Ovary (tissue), 9 donors: ENCODE data around the gene SLC27A5. TPM values are rescaled to one million over a fixed set of nuclear protein-coding genes. Genes with fewer than 3 reads are reported as not detected.

Experiments
- DNase-seq, 5 donors: peaks; one replicate each; pipeline ENCODE4 v3.0.0-alpha.2; 2019 to 2020
- H3K27ac ChIP-seq, 2 donors: fragments of 200-600 bp; one replicate each; pipeline versions ENCODE4 v1.5.1 to v1.8.0; 2019 to 2022
- H3K27me3 ChIP-seq: fragments of 200-600 bp; one replicate; pipeline ENCODE4 v1.8.0; 2022
- H3K36me3 ChIP-seq: fragments of 200-600 bp; sonication (generic); one replicate; pipeline ENCODE4 v1.5.1; 2019
- H3K4me1 ChIP-seq: one replicate; pipeline ENCODE4 v1.8.1; 2013; ENCODE audit warnings: mild to moderate bottlenecking, moderate library complexity; ENCODE audit not compliant: insufficient read depth
- H3K4me3 ChIP-seq: fragments of 200-600 bp; sonication (generic); one replicate; pipeline ENCODE4 v1.5.1; 2017
- H3K9me3 ChIP-seq, 2 donors: fragments of 200-600 bp in 1 of 2; sonication (generic) in 1 of 2; one replicate each; pipeline versions ENCODE4 v1.5.1 to v1.8.1; 2013 to 2019; ENCODE audit warnings: mild to moderate bottlenecking in 1 of 2, moderate library complexity in 1 of 2
- EP300 ChIP-seq: sonication (generic); formaldehyde crosslinking; IDR thresholded peaks from one replicate; pipeline ENCODE4 v1.6.1; 2017; ENCODE audit warnings: antibody characterized with exemption
- POLR2A ChIP-seq: fragments of 450-650 bp; IDR thresholded peaks from one replicate; pipeline ENCODE4 v1.6.1; 2017; ENCODE audit warnings: antibody characterized with exemption, mild to moderate bottlenecking, moderate library complexity
- WGBS, 3 donors: extraction: QIAGEN DNeasy Blood & Tissue Kit in 1 of 3; methylation state at CpG; one replicate each; pipeline versions ENCODE4 v1.1.5 to v1.1.7; 2013 to 2017; 5-methylcytosine and 5-hydroxymethylcytosine counted together
- intact Hi-C, 4 donors: fragments of 100-400 bp; cut with DNase I; formaldehyde crosslinking; loops; one replicate each; pipeline versions ENCODE4 v1.11.0 to v1.15.1; 2022 to 2023
- polyA plus RNA-seq, 2 donors: library from polyadenylated mRNA; stranded (reverse); fragments of 200-250 nt in 1 of 2; fragments of 350-450 nt in 1 of 2; fragmentation: Illumina TruSeq in 1 of 2; extraction: RNeasy Lipid Tissue Mini Kit (QIAGEN cat#74804) in 1 of 2; gene quantifications; one replicate each; pipeline ENCODE4 v1.2.3, GENCODE V29; 2013 to 2014
- total RNA-seq, 7 donors: library from RNA; depleted of rRNA in 2 of 7; stranded (reverse); fragments of >200 nt in 2 of 7; fragmentation: NEBNext Ultra II Directional in 3 of 7; extraction: Animal tissue kit (Norgen Biotek cat#: 25700) in 3 of 7; gene quantifications; one replicate each; pipeline versions ENCODE4 v1.1.0 to v1.2.4, GENCODE V29; 2016 to 2023
- TF ChIP-seq, protein P1 (sequence below), 3 donors: fragments of 450-650 bp in 2 of 3; fragments of 200-600 bp in 1 of 3; IDR thresholded peaks; one replicate each; pipeline versions ENCODE4 v1.5.1 to v1.8.0; 2016 to 2022; ENCODE audit warnings: antibody characterized with exemption in 3 of 3, mild to moderate bottlenecking in 1 of 3
- donor health status: DM: no; HTN: no; CAD: no; lungs with moderate emphysema.
- donor health status: DM: no; HTN: no; CAD: no.
- donor health status: Bipolar disorder and iron deficiency.
- donor health status: DM: yes; HTN: yes; CAD: no.
- donor health status: DM: no; HTN: no; CAD: no.
- donor health status: DM: yes; HTN: yes; CAD: no.

Gene SLC27A5
- total and polyA plus RNA-seq, 9 donors: 0.70 to 14.8 (median 11.1) TPM

DNA sequence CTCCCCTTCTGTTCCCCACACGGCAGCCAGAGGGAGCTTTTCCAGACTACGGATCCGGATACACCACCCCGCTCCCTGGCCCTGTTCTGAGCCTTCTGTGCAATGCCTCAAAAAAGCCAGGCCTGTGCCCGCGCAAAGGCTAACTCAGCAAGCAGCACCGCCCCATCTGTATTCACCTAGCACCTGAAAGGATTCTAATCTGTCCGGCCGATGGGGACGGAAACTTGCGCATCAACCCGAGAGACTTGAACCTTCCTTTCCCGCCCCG lies 7.2 kb upstream of the SLC27A5 start:
- H3K27me3 ChIP-seq: no peaks in the 10 kb centered on the region
- H3K9me3 ChIP-seq: no peaks in the 10 kb centered on the region
- peak; percentile 59 to 78 (median 66) for DNase-seq
- H3K27ac ChIP-seq: peak overlapping the region; percentile 65 to 86
- H3K4me3 ChIP-seq: peak overlapping the region; percentile 76
- 0 to 1% (median 1%) methylated on average over 11 to 14 of the region's 14 CpGs for WGBS, 3 donors
- peaks cover 7% of the 10 kb centered on the region for H3K4me1 ChIP-seq
- intact Hi-C loops: loop anchor here in 1 of 4 donors (1.0 kb wide), 1 partner anchor 39 kb away; the partner anchor contains the start of gene UBE2M
- no peak for TF ChIP-seq POLR2A
- TF ChIP-seq, protein P1, sequence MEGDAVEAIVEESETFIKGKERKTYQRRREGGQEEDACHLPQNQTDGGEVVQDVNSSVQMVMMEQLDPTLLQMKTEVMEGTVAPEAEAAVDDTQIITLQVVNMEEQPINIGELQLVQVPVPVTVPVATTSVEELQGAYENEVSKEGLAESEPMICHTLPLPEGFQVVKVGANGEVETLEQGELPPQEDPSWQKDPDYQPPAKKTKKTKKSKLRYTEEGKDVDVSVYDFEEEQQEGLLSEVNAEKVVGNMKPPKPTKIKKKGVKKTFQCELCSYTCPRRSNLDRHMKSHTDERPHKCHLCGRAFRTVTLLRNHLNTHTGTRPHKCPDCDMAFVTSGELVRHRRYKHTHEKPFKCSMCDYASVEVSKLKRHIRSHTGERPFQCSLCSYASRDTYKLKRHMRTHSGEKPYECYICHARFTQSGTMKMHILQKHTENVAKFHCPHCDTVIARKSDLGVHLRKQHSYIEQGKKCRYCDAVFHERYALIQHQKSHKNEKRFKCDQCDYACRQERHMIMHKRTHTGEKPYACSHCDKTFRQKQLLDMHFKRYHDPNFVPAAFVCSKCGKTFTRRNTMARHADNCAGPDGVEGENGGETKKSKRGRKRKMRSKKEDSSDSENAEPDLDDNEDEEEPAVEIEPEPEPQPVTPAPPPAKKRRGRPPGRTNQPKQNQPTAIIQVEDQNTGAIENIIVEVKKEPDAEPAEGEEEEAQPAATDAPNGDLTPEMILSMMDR (IDR thresholded peaks at IDR 0.05): peak in 1 of 3 donors; percentile 15
- H3K36me3 ChIP-seq: no peaks in the 10 kb centered on the region

DNA sequence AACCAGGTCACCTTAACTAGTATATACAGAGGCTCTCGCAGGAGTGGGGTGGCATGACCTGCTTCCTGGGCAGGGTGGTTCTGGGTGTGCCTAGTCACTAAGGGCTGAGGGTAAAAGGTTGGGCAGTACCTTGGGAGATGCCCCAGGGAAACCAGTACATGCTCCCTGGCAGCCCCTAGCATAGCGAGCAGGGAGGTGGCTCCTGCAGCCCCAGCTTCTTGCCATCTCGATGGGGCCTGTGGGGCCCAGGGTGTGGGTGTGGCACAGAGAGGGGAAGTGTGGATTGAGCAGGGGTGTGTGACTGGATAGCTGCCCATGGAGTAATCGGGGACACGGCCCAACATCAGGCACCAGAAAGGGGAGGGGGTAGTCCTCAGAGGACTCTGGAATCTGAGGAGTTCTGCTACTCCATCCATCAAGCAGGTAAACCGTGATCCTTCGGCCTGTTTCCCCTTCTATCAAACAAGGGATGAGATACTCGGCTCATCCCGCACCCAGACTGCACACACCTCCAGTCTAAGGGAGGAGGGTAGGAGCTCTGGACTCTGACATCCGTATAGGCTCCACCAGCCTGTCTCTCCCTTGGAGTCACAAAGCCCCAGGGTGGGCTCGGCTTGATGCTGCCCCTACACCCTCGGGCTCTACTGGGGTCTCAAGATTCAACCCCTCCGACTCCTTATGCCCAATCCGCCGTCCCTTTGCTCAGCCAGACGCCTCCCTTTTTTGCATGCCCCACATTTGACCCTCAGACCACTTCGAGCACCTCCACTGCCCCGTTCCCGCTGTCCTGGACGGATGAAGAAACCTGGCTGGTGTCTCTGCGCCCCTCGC lies 6.7 kb upstream of the SLC27A5 start:
- intact Hi-C loops: loop anchor here in 1 of 4 donors (1.0 kb wide), 1 partner anchor 40 kb away; the partner anchor contains the start of gene UBE2M
- peak overlapping the region; percentile 65 to 86 for H3K27ac ChIP-seq
- no peaks in the 10 kb centered on the region for H3K27me3 ChIP-seq
- H3K4me3 ChIP-seq: peak overlapping the region; percentile 76
- WGBS, 3 donors: 6 to 11% (median 7%) methylated on average over 22 of the region's 22 CpGs
- TF ChIP-seq, protein P1 (IDR thresholded peaks at IDR 0.05): peak in 2 of 3 donors; percentile 23 to 27
- TF ChIP-seq EP300: no peak
- H3K4me1 ChIP-seq: peaks cover 10% of the 10 kb centered on the region
- no peaks in the 10 kb centered on the region for H3K9me3 ChIP-seq
- H3K36me3 ChIP-seq: no peaks in the 10 kb centered on the region
- DNase-seq: peak in 2 of 5 donors; percentile 26 to 35

DNA sequence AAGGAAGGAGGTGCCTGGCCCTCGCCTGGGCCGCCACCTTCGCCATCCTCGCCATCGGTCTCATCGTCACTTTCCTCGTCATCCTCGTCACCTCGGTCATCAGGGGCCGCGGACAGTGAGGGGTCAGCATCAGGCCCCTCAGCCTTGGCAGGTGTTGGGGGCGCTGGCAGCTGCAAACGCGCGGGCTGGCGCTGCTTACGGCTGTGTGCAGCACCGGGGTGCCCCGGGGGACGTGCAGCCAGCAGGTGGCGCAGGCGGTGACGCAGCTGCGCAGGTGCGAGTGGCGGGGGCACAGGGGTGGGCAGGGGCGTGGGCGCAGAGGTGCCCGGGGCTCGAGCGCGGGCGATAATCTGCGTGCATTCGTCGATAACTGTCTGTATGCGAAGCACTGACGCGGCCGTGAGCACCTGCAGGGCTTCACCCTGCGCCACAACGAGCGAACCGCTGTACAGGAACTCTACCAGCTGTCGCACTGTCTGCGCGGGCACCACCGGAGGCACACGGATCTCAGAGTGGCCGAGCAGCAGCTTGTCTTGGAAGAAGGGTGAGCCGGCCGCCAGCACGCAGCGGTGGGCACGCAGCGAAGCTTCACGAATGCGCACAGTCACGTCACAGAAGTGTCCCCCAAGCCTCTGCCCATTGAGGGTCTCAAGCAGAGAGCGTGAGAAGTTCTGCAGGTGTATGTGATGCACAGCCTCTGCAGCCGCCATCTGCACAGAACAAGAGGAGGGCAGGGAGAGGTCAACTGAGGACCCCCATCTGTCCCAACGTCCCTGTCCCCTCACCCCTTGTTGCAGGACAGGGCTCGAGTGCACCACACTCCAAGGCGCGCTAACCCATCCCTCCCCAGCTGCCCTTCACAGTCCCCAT lies 5.4 kb upstream of the SLC27A5 start:
- Histone ChIP-seq H3K27ac (no peak overlapping the region), H3K4me1 (peaks cover 10% of the 10 kb centered on the region), H3K4me3 (no peak overlapping the region), H3K9me3 (no peaks in the 10 kb centered on the region), H3K27me3 (no peaks in the 10 kb centered on the region), H3K36me3 (no peaks in the 10 kb centered on the region)
- WGBS, 3 donors: 84 to 87% (median 85%) methylated on average over 65 of the region's 65 CpGs
- intact Hi-C loops: no loop called here
- peak in 1 of 5 donors; percentile 41 for DNase-seq
- TF ChIP-seq, protein P1 (IDR thresholded peaks at IDR 0.05): no peak
- no peak for TF ChIP-seq EP300
- TF ChIP-seq POLR2A: no peak

DNA sequence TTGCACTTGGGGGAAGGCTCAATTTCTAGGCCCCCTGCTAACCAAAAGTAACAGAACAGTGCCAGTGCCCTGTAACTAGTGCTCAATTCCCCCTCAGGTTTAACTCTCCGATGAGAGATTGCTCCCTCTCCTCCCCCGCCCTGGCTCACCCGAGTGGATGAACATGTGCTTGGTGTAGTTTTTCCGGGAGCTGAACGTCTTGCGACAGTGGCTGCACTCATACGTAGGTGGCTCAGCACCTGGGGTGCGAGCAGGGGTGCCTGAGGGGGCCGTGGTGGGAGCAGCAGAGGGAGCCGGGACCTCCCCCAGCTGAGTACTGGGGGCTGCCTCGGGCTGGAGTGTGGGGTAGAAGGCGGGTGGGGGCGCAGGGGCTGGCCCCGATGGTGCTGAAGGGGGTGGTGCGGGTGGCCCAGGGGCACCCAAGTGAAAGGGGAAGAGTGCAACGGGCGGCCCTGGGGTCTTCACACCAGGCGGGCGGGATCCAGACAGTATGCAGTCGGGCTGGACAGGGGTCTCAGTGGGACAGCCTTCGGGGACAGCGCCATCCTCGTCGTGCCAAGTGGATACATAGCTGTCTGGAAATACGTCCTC lies 4.5 kb upstream of the SLC27A5 start:
- no peak overlapping the region for H3K4me3 ChIP-seq
- peaks cover 10% of the 10 kb centered on the region for H3K4me1 ChIP-seq
- intact Hi-C loops: no loop called here
- no peaks in the 10 kb centered on the region for H3K36me3 ChIP-seq
- no peaks in the 10 kb centered on the region for H3K27me3 ChIP-seq
- 74 to 86% (median 79%) methylated on average over 24 to 25 of the region's 25 CpGs for WGBS, 3 donors
- DNase-seq: peak in 1 of 5 donors; percentile 34
- TF ChIP-seq, protein P1 (IDR thresholded peaks at IDR 0.05): no peak
- no peak for TF ChIP-seq POLR2A
- no peak for TF ChIP-seq EP300
- no peak overlapping the region for H3K27ac ChIP-seq
- no peaks in the 10 kb centered on the region for H3K9me3 ChIP-seq
